22Rv1 (cell line): Measurements from ENCODE around the gene CCL24.
"Not testable (repeated sequence)": the region's sequence is repeated elsewhere in the genome, so short reads cannot be mapped to it uniquely, and the experiment has no call there.

Experiments
- H3K27ac ChIP-seq: fragments of 450-650 bp; 2 replicates; pipeline ENCODE4 v1.5.1; 2017
- ZFX ChIP-seq: fragments of 450-650 bp; IDR thresholded peaks from 2 replicates; pipeline ENCODE4 v1.6.1; 2017; ENCODE audit warnings: antibody characterized with exemption, borderline replicate concordance
- TF ChIP-seq, protein P1 (sequence below): fragments of 450-650 bp; IDR thresholded peaks from 2 replicates; pipeline ENCODE4 v1.5.1; 2017; ENCODE audit warnings: mild to moderate bottlenecking

CCL24 gene

DNA sequence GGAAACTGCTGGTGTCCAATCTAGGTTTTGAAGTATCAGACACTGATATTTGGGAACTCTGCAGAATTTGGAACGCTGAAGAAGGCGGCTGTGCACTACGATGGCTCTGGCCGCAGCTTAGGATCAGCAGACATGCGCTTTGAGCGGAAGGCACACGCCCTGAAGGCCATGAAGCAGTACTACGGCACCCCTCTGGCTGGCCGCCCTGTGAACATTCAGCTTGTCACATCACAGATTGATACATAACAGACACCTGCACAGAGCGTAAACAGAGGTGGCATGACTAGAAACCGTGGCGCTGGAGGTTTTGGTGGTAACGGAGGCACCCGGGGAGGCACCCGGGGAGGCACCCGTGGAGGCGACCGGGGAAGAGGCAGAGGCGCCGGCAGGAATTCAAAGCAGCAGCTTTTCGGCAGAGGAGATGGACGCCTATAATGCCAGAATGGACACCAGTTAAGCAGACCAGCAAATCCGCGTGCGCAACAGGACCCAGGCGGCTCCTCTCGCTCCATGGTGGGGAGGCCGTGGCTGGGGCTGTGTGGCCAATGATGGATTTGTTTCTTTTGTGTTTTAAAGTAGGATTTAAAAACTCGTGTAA, 22.2 kb upstream of the CCL24 start:
- H3K27ac ChIP-seq = no peak overlapping the region
- no peak for TF ChIP-seq ZFX
- TF ChIP-seq, protein P1, sequence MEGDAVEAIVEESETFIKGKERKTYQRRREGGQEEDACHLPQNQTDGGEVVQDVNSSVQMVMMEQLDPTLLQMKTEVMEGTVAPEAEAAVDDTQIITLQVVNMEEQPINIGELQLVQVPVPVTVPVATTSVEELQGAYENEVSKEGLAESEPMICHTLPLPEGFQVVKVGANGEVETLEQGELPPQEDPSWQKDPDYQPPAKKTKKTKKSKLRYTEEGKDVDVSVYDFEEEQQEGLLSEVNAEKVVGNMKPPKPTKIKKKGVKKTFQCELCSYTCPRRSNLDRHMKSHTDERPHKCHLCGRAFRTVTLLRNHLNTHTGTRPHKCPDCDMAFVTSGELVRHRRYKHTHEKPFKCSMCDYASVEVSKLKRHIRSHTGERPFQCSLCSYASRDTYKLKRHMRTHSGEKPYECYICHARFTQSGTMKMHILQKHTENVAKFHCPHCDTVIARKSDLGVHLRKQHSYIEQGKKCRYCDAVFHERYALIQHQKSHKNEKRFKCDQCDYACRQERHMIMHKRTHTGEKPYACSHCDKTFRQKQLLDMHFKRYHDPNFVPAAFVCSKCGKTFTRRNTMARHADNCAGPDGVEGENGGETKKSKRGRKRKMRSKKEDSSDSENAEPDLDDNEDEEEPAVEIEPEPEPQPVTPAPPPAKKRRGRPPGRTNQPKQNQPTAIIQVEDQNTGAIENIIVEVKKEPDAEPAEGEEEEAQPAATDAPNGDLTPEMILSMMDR = no peak

DNA sequence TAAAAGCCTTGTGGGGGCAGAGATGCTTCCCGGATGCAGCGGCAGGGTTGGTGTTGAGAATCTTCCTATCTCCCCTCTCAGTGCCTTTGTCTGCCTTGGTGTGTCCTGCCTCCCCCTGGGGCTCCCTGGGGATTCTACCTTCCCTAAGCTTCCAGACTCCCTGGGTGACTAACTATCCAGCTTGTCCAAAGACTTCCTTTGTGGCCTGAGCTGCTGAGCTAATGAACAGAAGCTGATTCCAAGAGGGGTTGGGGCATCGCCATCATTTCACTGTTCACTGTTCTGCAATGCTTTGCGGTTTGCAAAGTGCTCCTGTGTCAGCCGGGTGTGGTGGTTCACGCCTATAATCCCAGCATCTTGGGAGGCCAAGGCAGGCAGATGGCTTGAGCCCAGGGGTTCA, 20.1 kb upstream of the CCL24 start:
- H3K27ac ChIP-seq = not testable (repeated sequence)

DNA sequence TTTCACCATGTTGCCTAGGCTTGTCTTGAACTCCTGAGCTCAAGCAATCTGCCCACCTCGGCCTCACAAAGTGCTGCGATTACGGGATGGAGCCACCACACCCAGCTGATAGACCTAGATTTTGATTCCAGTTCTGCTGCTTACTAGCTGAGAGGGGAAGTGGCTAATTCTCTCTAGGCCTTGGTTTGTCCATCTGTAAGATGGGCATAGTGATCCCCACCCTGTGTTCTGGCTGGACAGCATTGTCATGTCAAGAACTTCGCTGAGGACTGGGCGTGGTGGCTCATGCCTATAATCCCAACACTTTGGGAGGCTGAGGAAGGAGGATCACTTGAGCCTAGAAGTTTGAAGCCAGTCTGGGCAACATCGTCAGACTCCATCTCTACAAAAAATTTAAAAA, 17.4 kb upstream of the CCL24 start:
- no peak overlapping the region for H3K27ac ChIP-seq
- no peak for TF ChIP-seq ZFX
- TF ChIP-seq, protein P1 = no peak

DNA sequence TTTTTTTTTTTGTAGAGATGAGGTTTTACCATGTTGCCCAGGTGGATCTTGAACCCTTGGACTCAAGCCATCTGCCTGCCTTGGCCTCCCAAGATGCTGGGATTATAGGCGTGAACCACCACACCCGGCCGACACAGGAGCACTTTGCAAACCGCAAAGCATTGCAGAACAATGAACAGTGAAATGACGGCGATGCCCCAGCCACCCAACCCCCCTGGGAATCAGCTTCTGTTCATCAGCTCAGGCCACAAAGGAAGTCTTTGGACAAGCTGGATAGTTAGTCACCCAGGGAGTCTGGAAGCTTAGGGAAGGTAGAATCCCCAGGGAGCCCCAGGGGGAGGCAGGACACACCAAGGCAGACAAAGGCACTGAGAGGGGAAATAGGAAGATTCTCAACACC, 16.1 kb upstream of the CCL24 start:
- not testable (repeated sequence) for H3K27ac ChIP-seq

DNA sequence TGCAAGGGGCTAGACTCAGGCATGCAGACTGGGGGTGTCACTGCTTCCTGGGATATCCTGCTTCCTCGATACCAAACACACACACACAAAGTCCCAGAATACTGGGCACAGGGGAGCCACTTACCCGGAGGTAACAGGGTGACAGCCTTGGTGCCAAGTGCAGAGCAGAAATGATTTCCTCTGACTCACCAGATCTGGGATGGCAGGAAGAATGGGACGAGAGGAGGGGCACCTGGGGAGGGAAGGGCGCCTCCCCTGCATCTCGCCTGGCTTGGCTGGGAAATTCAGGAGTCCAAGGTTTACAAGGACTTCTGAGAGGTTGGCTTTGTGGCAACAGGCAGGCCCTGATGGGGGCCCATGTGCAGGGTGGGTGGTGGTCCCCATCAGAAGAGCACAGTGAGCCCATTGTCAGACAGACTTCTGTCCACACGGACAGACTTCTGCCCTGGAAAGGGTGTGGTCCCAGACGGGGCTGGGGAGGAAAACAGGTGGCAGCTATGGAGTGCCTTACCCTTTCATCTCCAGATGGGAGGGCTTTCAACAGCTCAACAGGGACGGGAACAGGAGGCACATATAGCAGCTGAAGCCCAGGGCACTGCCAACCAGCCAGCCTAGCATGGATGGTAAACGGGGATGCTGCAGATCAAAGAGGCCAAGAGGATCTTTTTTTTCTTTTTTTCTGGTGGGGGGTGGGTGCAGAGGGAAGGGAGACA, 9.7 kb upstream of the CCL24 start:
- TF ChIP-seq, protein P1 = no peak
- no peak for TF ChIP-seq ZFX
- no peak overlapping the region for H3K27ac ChIP-seq

DNA sequence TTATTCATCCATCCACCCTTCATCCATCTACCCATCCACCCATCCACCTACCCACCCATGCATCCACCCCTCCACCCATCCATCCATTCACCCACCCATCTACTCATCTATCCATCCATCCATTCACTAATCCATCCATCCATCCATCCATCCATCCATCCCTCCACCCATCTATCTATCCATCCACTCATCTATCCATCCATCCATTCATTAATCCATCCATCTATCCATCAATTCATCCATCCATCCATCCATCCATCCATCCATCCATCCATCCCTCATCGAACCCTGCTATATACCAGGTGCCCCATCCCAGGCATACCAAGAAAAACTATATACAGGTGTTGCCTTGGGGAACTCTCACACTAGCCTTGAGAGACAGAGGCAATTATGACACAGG, 7.1 kb upstream of the CCL24 start:
- TF ChIP-seq, protein P1 = no peak
- TF ChIP-seq ZFX = no peak
- no peak overlapping the region for H3K27ac ChIP-seq

DNA sequence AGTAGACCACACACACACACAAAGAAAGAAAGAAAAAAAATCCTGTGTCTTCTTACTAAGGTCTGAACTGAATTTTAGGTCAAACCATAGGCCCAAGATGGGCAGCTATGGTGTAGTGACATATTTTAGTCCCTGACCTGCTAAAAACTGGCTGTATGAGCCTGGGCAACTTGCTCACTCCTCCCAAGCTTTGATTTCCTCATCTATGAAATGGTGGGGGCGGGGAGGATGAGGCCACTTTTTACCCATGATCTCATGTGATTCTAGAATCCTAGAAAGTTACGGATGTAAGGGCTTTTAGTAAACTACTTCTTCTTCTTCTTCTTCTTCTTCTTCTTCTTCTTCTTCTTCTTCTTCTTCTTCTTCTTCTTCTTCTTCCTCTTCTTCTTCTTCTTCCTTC, 6.1 kb upstream of the CCL24 start:
- H3K27ac ChIP-seq = no peak overlapping the region
- TF ChIP-seq ZFX = no peak
- TF ChIP-seq, protein P1 = no peak

DNA sequence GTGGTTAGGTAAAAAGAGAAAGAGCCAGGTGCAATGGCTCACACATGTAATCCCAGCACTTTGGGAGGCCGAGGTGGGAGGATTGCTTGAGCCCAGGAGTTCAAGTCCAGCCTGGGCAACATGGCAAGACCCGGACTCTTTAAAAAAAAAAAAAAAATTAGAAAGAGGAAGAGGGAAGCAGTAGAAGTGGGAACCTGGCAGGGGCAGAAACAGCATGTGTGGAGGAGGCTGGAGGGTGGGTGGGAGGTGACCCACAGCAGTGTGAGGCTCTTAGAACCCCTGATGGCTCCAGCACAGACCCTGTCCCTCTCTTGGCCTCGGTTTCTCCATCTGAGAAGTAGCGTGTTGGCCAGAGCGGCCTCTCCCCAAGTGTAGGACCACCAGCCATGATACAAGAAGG, 4.9 kb upstream of the CCL24 start:
- no peak overlapping the region for H3K27ac ChIP-seq
- no peak for TF ChIP-seq ZFX
- TF ChIP-seq, protein P1 = no peak
